ENCODE results near the gene ZSCAN10. TPM values are rescaled to one million over a fixed set of nuclear protein-coding genes. Genes with fewer than 3 reads are reported as not detected.

Gene ZSCAN10
- total RNA-seq, 1 donor from 2014 or later: 0.30 TPM

- intact Hi-C loops (cut with micrococcal nuclease): loop anchor here (1.0 kb wide), 2 partner anchors 16 to 34 kb away; no protein-coding TSS in a partner anchor
Measured at GRCh38 chr16:3134338-3135125, 35.4 kb upstream of the ZSCAN10 start, which contains the start of gene ZNF213. ZNF213 (plus strand) TSS chr16:3135029; CDS start chr16:3137281, 2,252 bp downstream.

- intact Hi-C loops (cut with micrococcal nuclease): loop anchor here (1.0 kb wide), 1 partner anchor 16 kb away; no protein-coding TSS in a partner anchor
Measured at GRCh38 chr16:3133844-3134243, 34.8 kb upstream of the ZSCAN10 start.

- intact Hi-C loops (cut with micrococcal nuclease): no loop called here
Measured at GRCh38 chr16:3131755-3132377, 32.8 kb upstream of the ZSCAN10 start.

- intact Hi-C loops (cut with micrococcal nuclease): loop anchor here (1.0 to 5.0 kb wide), 5 partner anchors 23 to 70 kb away; no protein-coding TSS in a partner anchor
Measured at GRCh38 chr16:3129137-3130131, 30.3 kb upstream of the ZSCAN10 start.

GRCh38 chr16:3127745-3128144 is 28.7 kb upstream of the ZSCAN10 start:
- intact Hi-C loops (cut with micrococcal nuclease): loop anchor here (2.0 to 5.0 kb wide), 3 partner anchors 35 to 53 kb away; no protein-coding TSS in a partner anchor

GRCh38 chr16:3123986-3124886 is 25.1 kb upstream of the ZSCAN10 start:
- intact Hi-C loops (cut with micrococcal nuclease): loop anchor here (1.0 to 2.0 kb wide), 3 partner anchors 18 to 95 kb away; no protein-coding TSS in a partner anchor

GRCh38 chr16:3122926-3123570 is 24.0 kb upstream of the ZSCAN10 start:
- intact Hi-C loops (cut with micrococcal nuclease): no loop called here

GRCh38 chr16:3121851-3122467 is 22.9 kb upstream of the ZSCAN10 start:
- intact Hi-C loops (cut with micrococcal nuclease): no loop called here

GRCh38 chr16:3120435-3120834 is 21.3 kb upstream of the ZSCAN10 start:
- intact Hi-C loops (cut with micrococcal nuclease): no loop called here

GRCh38 chr16:3119701-3120408 is 20.8 kb upstream of the ZSCAN10 start:
- intact Hi-C loops (cut with micrococcal nuclease): no loop called here

GRCh38 chr16:3119286-3119685 is 20.2 kb upstream of the ZSCAN10 start:
- intact Hi-C loops (cut with micrococcal nuclease): no loop called here

GRCh38 chr16:3118846-3119245 is 19.8 kb upstream of the ZSCAN10 start:
- intact Hi-C loops (cut with micrococcal nuclease): no loop called here

- intact Hi-C loops (cut with micrococcal nuclease): no loop called here
Measured at GRCh38 chr16:3118204-3118790, 19.2 kb upstream of the ZSCAN10 start.

- intact Hi-C loops (cut with micrococcal nuclease): no loop called here
Measured at GRCh38 chr16:3115561-3115960, 16.5 kb upstream of the ZSCAN10 start.

- intact Hi-C loops (cut with micrococcal nuclease): no loop called here
Measured at GRCh38 chr16:3115003-3115402, 15.9 kb upstream of the ZSCAN10 start.

- intact Hi-C loops (cut with micrococcal nuclease): no loop called here
Measured at GRCh38 chr16:3113765-3114479, 14.8 kb upstream of the ZSCAN10 start.

GRCh38 chr16:3112881-3113574 is 13.9 kb upstream of the ZSCAN10 start:
- intact Hi-C loops (cut with micrococcal nuclease): no loop called here
